Lung (tissue), 12 donors: ENCODE data around the gene SH3TC1. TPM values are rescaled to one million over a fixed set of nuclear protein-coding genes. Genes with fewer than 3 reads are reported as not detected.

Experiments
- ATAC-seq: fragments of 200-7000 bp; cut with Tn5 transposase; one replicate; pipeline ENCODE4 v1.9.1; 2020; ENCODE audit warnings: moderate number of reproducible peaks; ENCODE audit not compliant: insufficient read depth, low FRiP score
- DNase-seq, 3 donors: peaks; one replicate each; pipeline ENCODE4 v3.0.0-alpha.2; 2013 to 2017
- H3K27ac ChIP-seq, 2 donors: one replicate each; pipeline ENCODE4 v1.5.1; 2013; ENCODE audit warnings: mild to moderate bottlenecking in 2 of 2, moderate library complexity in 2 of 2, control low read depth in 1 of 2, inconsistent platforms in 1 of 2, low read depth in 1 of 2, low read length in 1 of 2
- H3K27me3 ChIP-seq, 3 donors: one replicate each; pipeline ENCODE4 v1.5.1; 2013; ENCODE audit warnings: low read length in 2 of 3; ENCODE audit not compliant: control insufficient read depth in 3 of 3, insufficient read depth in 3 of 3
- H3K36me3 ChIP-seq, 4 donors: one replicate each; pipeline ENCODE4 v1.5.1; 2013; ENCODE audit warnings: low read length in 4 of 4, mild to moderate bottlenecking in 1 of 4, moderate library complexity in 1 of 4; ENCODE audit not compliant: control insufficient read depth in 4 of 4, insufficient read depth in 4 of 4
- H3K4me1 ChIP-seq, 5 donors: one replicate each; pipeline ENCODE4 v1.5.1; 2013; ENCODE audit warnings: low read length in 5 of 5, mild to moderate bottlenecking in 2 of 5, moderate library complexity in 1 of 5; ENCODE audit not compliant: control insufficient read depth in 5 of 5, insufficient read depth in 5 of 5
- H3K4me3 ChIP-seq: one replicate; pipeline ENCODE4 v1.5.1; 2013; ENCODE audit warnings: mild to moderate bottlenecking, control low read depth, moderate library complexity
- H3K9ac ChIP-seq, 2 donors: one replicate each; pipeline ENCODE4 v1.5.1; 2013; ENCODE audit warnings: low read length in 2 of 2, control low read depth in 1 of 2; ENCODE audit not compliant: insufficient read depth in 1 of 2
- H3K9me3 ChIP-seq, 4 donors: one replicate each; pipeline ENCODE4 v1.5.1; 2013; ENCODE audit warnings: low read length in 3 of 4, mild to moderate bottlenecking in 1 of 4, moderate library complexity in 1 of 4; ENCODE audit not compliant: control insufficient read depth in 4 of 4, insufficient read depth in 3 of 4
- CTCF ChIP-seq: IDR thresholded peaks from 2 replicates; pipeline ENCODE4 v1.5.1; 2012; ENCODE audit warnings: mild to moderate bottlenecking; ENCODE audit errors: control extremely low read depth, extremely low read depth
- WGBS, 2 donors: extraction: QIAGEN DNeasy Blood & Tissue Kit; methylation state at CpG; one replicate each; pipeline ENCODE4 v1.1.7; 2013; 5-methylcytosine and 5-hydroxymethylcytosine counted together
- polyA plus RNA-seq, 2 donors: library from polyadenylated mRNA; stranded (reverse); fragments of 200-250 nt; gene quantifications; one replicate each; pipeline ENCODE4 v1.2.1, GENCODE V29; 2013
- total RNA-seq, 2 donors: library from RNA; depleted of rRNA in 1 of 2; stranded (reverse); fragments of >200 nt in 1 of 2; gene quantifications; one replicate each; pipeline ENCODE4 v1.2.1, GENCODE V29; 2014 to 2021
- donor health status: control.
- donor health status: control.
- donor health status: Bipolar disorder and iron deficiency.
- donor health status: healthy.
- donor health status: DM: yes; HTN: yes; CAD: no.

Gene SH3TC1
- total and polyA plus RNA-seq, 4 donors, result 21.4 to 67.3 (median 38.1) TPM

DNA sequence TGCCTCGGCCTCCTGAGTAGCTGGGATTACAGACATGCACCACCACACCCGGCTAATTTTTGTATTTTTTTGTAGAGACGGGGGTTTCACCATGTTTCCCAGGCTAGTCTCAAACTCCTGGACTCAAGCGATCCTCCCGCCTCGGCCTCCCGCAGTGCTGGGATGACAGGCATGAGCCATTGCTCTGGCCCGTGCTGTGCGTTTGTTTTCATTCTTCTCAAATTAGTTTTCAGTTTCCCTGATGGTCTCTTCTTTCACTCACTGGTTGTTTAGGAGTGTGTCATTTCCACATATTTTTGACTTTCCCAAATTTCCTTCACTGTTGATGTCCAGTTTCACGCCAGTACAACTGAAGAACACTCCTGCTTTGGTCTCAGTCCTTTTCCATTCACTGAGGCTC is 31.8 kb downstream of the SH3TC1 start:
- peaks cover 0 to 17% (median 4%) of the 10 kb centered on the region in 5 donors for H3K4me1 ChIP-seq
- no peak for ATAC-seq
- no peak overlapping the region for H3K27ac ChIP-seq
- peaks cover 0 to 57% (median 13%) of the 10 kb centered on the region in 4 donors for H3K36me3 ChIP-seq
- TF ChIP-seq CTCF, result no peak
- 95 to 98% methylated on average over 10 of the region's 10 CpGs for WGBS, 2 donors
- no peak overlapping the region for H3K9ac ChIP-seq
- no peaks in the 10 kb centered on the region for H3K27me3 ChIP-seq
- DNase-seq, result no peak
- no peak overlapping the region for H3K4me3 ChIP-seq
- H3K9me3 ChIP-seq, result no peaks in the 10 kb centered on the region

DNA sequence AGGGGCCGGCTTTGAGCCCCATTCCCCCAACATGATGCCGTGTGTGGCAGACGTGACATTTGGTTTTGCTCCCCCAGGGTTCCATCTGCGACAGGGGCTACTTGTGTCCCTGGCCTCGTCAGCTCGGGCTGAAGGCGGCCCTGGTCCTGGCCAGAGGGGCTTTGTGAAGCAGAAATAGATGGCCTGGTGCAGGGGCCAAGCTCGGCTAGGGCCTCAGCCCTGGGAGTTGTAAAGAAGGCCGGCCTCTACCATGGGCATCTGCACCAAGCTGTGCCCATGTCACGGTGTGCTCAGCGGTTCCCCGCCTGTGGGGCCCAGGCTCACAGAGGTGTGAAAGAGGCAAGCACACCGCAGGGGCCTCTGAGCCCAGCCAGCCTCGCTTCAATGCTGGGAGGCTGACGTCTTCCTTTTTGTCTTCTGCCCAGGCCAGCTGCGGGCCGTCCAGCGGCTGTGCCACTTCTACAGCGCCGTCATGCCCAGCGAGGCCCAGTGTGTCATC is 32.5 kb downstream of the SH3TC1 start:
- Histone ChIP-seq H3K9me3 (no peaks in the 10 kb centered on the region), H3K27me3 (no peaks in the 10 kb centered on the region), H3K27ac (no peak overlapping the region), H3K4me1 (peaks cover 0 to 17% (median 0%) of the 10 kb centered on the region in 5 donors), H3K36me3 (peaks cover 0 to 58% (median 13%) of the 10 kb centered on the region in 4 donors), H3K4me3 (no peak overlapping the region), H3K9ac (no peak overlapping the region)
- no peak for TF ChIP-seq CTCF
- whole genome bisulfite sequencing, 2 donors, result 95 to 98% methylated on average over 21 of the region's 21 CpGs
- ATAC-seq (no peak), DNase-seq (no peak)

GRCh38 chr4:8232748-8233147 is 33.7 kb downstream of the SH3TC1 start:
- no peak overlapping the region for H3K9ac ChIP-seq

More at GRCh38 chr4:8232748-8233147, 33.7 kb downstream of the SH3TC1 start:
- Histone ChIP-seq H3K9me3 (no peaks in the 10 kb centered on the region), H3K27ac (no peak overlapping the region), H3K27me3 (no peaks in the 10 kb centered on the region), H3K4me3 (no peak overlapping the region), H3K36me3 (peaks cover 0 to 58% (median 13%) of the 10 kb centered on the region in 4 donors), H3K4me1 (peaks cover 0 to 12% (median 0%) of the 10 kb centered on the region in 5 donors)
- no peak for ATAC-seq
- no peak for TF ChIP-seq CTCF
- no peak for DNase-seq
- 96 to 97% methylated on average over 11 of the region's 11 CpGs for WGBS, 2 donors
